H9 (cell line): ENCODE measurements around the gene FARSB. TPM values are rescaled to one million over a fixed set of nuclear protein-coding genes. Genes with fewer than 3 reads are reported as not detected.

Experiments used
- DNase-seq: peaks from one replicate; pipeline ENCODE4 v3.0.0-alpha.2; 2017
- H2AFZ ChIP-seq: one replicate; pipeline ENCODE4 v1.6.1; 2013; ENCODE audit warnings: mild to moderate bottlenecking, low read length, control low read depth, moderate library complexity
- H2AK5ac ChIP-seq: 2 replicates; pipeline ENCODE4 v1.6.1; 2013; ENCODE audit warnings: low read length, control low read depth, mixed read lengths; ENCODE audit not compliant: insufficient read length
- H2BK120ac ChIP-seq: one replicate; pipeline ENCODE4 v1.6.1; 2013; ENCODE audit warnings: low read depth, mild to moderate bottlenecking, low read length, control low read depth, inconsistent platforms; ENCODE audit not compliant: poor library complexity, severe bottlenecking
- H2BK12ac ChIP-seq: 2 replicates; pipeline ENCODE4 v1.6.1; 2013; ENCODE audit warnings: low read length, control low read depth, mixed read lengths, low read depth; ENCODE audit not compliant: insufficient read length
- H2BK15ac ChIP-seq: 2 replicates; pipeline ENCODE4 v1.6.1; 2013; ENCODE audit warnings: low read depth, low read length, control low read depth
- H2BK20ac ChIP-seq: one replicate; pipeline ENCODE4 v1.6.1; 2013; ENCODE audit warnings: low read depth, mild to moderate bottlenecking, low read length, control low read depth, inconsistent platforms; ENCODE audit not compliant: poor library complexity, severe bottlenecking
- H2BK5ac ChIP-seq: 2 replicates; pipeline ENCODE4 v1.6.1; 2013; ENCODE audit warnings: low read length, control low read depth, mixed read lengths; ENCODE audit not compliant: insufficient read length
- H3K14ac ChIP-seq: 2 replicates; pipeline ENCODE4 v1.6.1; 2013; ENCODE audit warnings: low read length, control low read depth; ENCODE audit not compliant: insufficient read depth
- H3K18ac ChIP-seq: 2 replicates; pipeline ENCODE4 v1.6.1; 2013; ENCODE audit warnings: low read depth, mild to moderate bottlenecking, mixed read lengths, low read length, control low read depth; ENCODE audit not compliant: insufficient read length
- H3K23ac ChIP-seq: 2 replicates; pipeline ENCODE4 v1.6.1; 2013; ENCODE audit warnings: low read length, control low read depth, mixed read lengths, low read depth; ENCODE audit not compliant: insufficient read length
- H3K23me2 ChIP-seq: 2 replicates; pipeline ENCODE4 v1.6.1; 2013; ENCODE audit warnings: low read depth, mild to moderate bottlenecking, mixed read lengths, low read length, control low read depth; ENCODE audit not compliant: insufficient read length, poor library complexity, severe bottlenecking
- H3K27ac ChIP-seq: 2 replicates; pipeline ENCODE4 v1.5.1; 2013; ENCODE audit warnings: low read length, control low read depth, mixed read lengths, low read depth; ENCODE audit not compliant: insufficient read length
- H3K27me3 ChIP-seq: 2 replicates; pipeline ENCODE4 v1.6.1; 2013; ENCODE audit warnings: low read length, control low read depth, inconsistent platforms; ENCODE audit not compliant: insufficient read depth
- H3K4ac ChIP-seq: 2 replicates; pipeline ENCODE4 v1.6.1; 2013; ENCODE audit warnings: low read depth, mild to moderate bottlenecking, control low read depth, inconsistent platforms, low read length, moderate library complexity
- H3K4me1 ChIP-seq: 2 replicates; pipeline ENCODE4 v1.6.1; 2013; ENCODE audit warnings: low read length, control low read depth, inconsistent platforms; ENCODE audit not compliant: insufficient read depth
- H3K4me2 ChIP-seq: 2 replicates; pipeline ENCODE4 v1.6.1; 2013; ENCODE audit warnings: low read length, control low read depth, mixed read lengths; ENCODE audit not compliant: insufficient read length, insufficient read depth
- H3K56ac ChIP-seq: 2 replicates; pipeline ENCODE4 v1.6.1; 2013; ENCODE audit warnings: low read depth, mild to moderate bottlenecking, mixed read lengths, low read length, control low read depth; ENCODE audit not compliant: insufficient read length
- H3K79me1 ChIP-seq: 2 replicates; pipeline ENCODE4 v1.6.1; 2013; ENCODE audit warnings: low read depth, mild to moderate bottlenecking, moderate library complexity, low read length, control low read depth, inconsistent platforms; ENCODE audit not compliant: insufficient read depth, poor library complexity, severe bottlenecking
- H3K79me2 ChIP-seq: 2 replicates; pipeline ENCODE4 v1.6.1; 2013; ENCODE audit warnings: low read length, control low read depth, inconsistent platforms; ENCODE audit not compliant: insufficient read depth
- H3K9ac ChIP-seq: 2 replicates; pipeline ENCODE4 v1.6.1; 2013; ENCODE audit warnings: low read length, control low read depth, mixed read lengths; ENCODE audit not compliant: insufficient read length; ENCODE audit errors: extremely low read depth
- H3K9me3 ChIP-seq: one replicate; pipeline ENCODE4 v1.6.1; 2013; ENCODE audit warnings: low read depth, low read length, inconsistent platforms; ENCODE audit not compliant: control insufficient read depth
- H3T11ph ChIP-seq: one replicate; pipeline ENCODE4 v1.6.1; 2013; ENCODE audit warnings: mild to moderate bottlenecking, low read length, control low read depth, inconsistent platforms
- H4K20me1 ChIP-seq: one replicate; pipeline ENCODE4 v1.6.1; 2013; ENCODE audit not compliant: control insufficient read depth, insufficient read length, insufficient read depth
- H4K5ac ChIP-seq: 2 replicates; pipeline ENCODE4 v1.6.1; 2013; ENCODE audit warnings: low read depth, mild to moderate bottlenecking, mixed read lengths, low read length, control low read depth; ENCODE audit not compliant: insufficient read length
- H4K8ac ChIP-seq: replicated peaks from 2 replicates; pipeline ENCODE4 v1.6.1; 2013; ENCODE audit warnings: low read length, control low read depth, mixed read lengths, low read depth; ENCODE audit not compliant: insufficient read length
- H4K91ac ChIP-seq: 2 replicates; pipeline ENCODE4 v1.6.1; 2013; ENCODE audit warnings: low read depth, mild to moderate bottlenecking, moderate library complexity, mixed read lengths, low read length, control low read depth; ENCODE audit not compliant: insufficient read length
- H3K27ac Mint-ChIP-seq, 3 experiments: 2 replicates in 2 of 3; 3 replicates in 1 of 3; pipeline ENCODE4 v1.8.0; 2020 to 2021; ENCODE audit warnings: mixed read lengths in 3 of 3, mild to moderate bottlenecking in 1 of 3, moderate library complexity in 1 of 3
- H3K27me3 Mint-ChIP-seq: 2 replicates; pipeline ENCODE4 v1.8.0; 2021; ENCODE audit warnings: low read depth, mild to moderate bottlenecking, moderate library complexity, mixed read lengths
- H3K36me3 Mint-ChIP-seq, 3 experiments: 2 replicates in 2 of 3; 3 replicates in 1 of 3; pipeline ENCODE4 v1.8.0; 2020 to 2021; ENCODE audit warnings: low read depth in 3 of 3, mixed read lengths in 3 of 3; ENCODE audit not compliant: insufficient read depth in 1 of 3
- H3K4me1 Mint-ChIP-seq, 2 experiments: 2 replicates each; pipeline ENCODE4 v1.8.0; 2020; ENCODE audit warnings: mixed read lengths in 2 of 2
- H3K4me3 Mint-ChIP-seq, 2 experiments: 2 replicates in 1 of 2; 3 replicates in 1 of 2; pipeline ENCODE4 v1.8.0; 2020 to 2021; ENCODE audit warnings: mild to moderate bottlenecking in 2 of 2, mixed read lengths in 2 of 2, moderate library complexity in 1 of 2
- H3K9me3 Mint-ChIP-seq, 2 experiments: 2 replicates in 1 of 2; 3 replicates in 1 of 2; pipeline ENCODE4 v1.8.0; 2020; ENCODE audit warnings: mild to moderate bottlenecking in 2 of 2, mixed read lengths in 2 of 2, moderate library complexity in 1 of 2
- WGBS: extraction: QIAGEN DNeasy Blood & Tissue Kit; methylation state at CpG from one replicate; pipeline ENCODE4 v1.1.7; 2013; ENCODE audit warnings: missing lambda C conversion rate, low lambda C conversion rate, mixed read lengths; ENCODE audit not compliant: insufficient read length; ENCODE audit errors: extremely low coverage; 5-methylcytosine and 5-hydroxymethylcytosine counted together
- total RNA-seq: library from RNA; stranded (reverse); gene quantifications from 2 replicates; pipeline ENCODE4 v1.2.1, GENCODE V29; 2021
- TF ChIP-seq, protein P1 (sequence below): fragments of 200-600 bp; sonication (generic); conservative IDR thresholded peaks from 3 replicates; pipeline ENCODE4 v1.8.0; 2021; ENCODE audit warnings: antibody characterized with exemption, mild to moderate bottlenecking

Gene FARSB
- total RNA-seq, 1 experiment from 2014 or later: 32.1 TPM

DNA sequence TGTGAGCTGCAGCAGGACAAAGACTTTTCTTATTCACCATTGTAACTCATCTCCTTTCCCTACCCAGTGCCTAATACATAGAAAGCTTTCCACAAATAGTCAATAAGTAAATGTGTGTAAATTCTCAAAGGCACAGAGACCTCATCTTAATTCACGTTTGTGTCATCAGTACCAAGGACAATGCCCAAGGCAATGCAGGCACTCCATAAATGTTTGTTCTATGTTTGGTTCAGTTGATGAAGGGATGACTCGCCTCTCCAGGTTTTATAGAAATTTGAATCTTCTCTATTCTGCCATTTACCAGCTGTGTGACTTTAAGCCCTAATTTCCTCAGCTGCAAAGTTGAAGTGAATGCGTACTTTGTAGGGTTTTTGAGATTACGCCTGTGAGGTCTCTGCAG is 13.5 kb upstream of the FARSB start:
- Histone ChIP-seq H3K14ac (no peak overlapping the region), H2AFZ (no peak overlapping the region), H3K9ac (no peak overlapping the region), H3K79me1 (no peaks in the 10 kb centered on the region), H4K8ac (no peak overlapping the region), H2BK5ac (no peak overlapping the region), H3K9me3 (no peaks in the 10 kb centered on the region), H4K20me1 (no peaks in the 10 kb centered on the region), H2BK20ac (no peak overlapping the region), H3K4ac (no peak overlapping the region), H2BK15ac (no peak overlapping the region), H4K5ac (no peak overlapping the region), H2AK5ac (no peak overlapping the region), H3K79me2 (no peaks in the 10 kb centered on the region), H2BK120ac (no peak overlapping the region), H3K4me2 (no peak overlapping the region), H3T11ph (no peak overlapping the region), H3K27me3 (peaks cover 2% of the 10 kb centered on the region; the same call in 1 of the 2 replicates), H2BK12ac (no peak overlapping the region), H4K91ac (no peak overlapping the region), H3K4me1 (no peaks in the 10 kb centered on the region), H3K27ac (no peak overlapping the region), H3K23ac (no peak overlapping the region), H3K23me2 (peaks cover 11% of the 10 kb centered on the region), H3K18ac (no peak overlapping the region), H3K56ac (no peak overlapping the region)
- Mint-ChIP-seq H3K36me3 (no peaks in the 10 kb centered on the region; a peak in 1 of 7 replicates), H3K4me3 (no peak overlapping the region), H3K9me3 (no peaks in the 10 kb centered on the region; a peak in 1 of 5 replicates), H3K27me3 (peaks cover 70% of the 10 kb centered on the region), H3K4me1 (peaks cover 12 to 13% of the 10 kb centered on the region in 2 experiments), H3K27ac (no peak overlapping the region)
- DNase-seq: no peak
- WGBS: no CpG with 5 or more reads among the region's 4 CpGs
- TF ChIP-seq, protein P1, sequence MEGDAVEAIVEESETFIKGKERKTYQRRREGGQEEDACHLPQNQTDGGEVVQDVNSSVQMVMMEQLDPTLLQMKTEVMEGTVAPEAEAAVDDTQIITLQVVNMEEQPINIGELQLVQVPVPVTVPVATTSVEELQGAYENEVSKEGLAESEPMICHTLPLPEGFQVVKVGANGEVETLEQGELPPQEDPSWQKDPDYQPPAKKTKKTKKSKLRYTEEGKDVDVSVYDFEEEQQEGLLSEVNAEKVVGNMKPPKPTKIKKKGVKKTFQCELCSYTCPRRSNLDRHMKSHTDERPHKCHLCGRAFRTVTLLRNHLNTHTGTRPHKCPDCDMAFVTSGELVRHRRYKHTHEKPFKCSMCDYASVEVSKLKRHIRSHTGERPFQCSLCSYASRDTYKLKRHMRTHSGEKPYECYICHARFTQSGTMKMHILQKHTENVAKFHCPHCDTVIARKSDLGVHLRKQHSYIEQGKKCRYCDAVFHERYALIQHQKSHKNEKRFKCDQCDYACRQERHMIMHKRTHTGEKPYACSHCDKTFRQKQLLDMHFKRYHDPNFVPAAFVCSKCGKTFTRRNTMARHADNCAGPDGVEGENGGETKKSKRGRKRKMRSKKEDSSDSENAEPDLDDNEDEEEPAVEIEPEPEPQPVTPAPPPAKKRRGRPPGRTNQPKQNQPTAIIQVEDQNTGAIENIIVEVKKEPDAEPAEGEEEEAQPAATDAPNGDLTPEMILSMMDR: no peak
